Astrocyte (in vitro differentiated cells and primary cell): ENCODE data around the gene TNFRSF19. TPM values are rescaled to one million over a fixed set of nuclear protein-coding genes. Genes with fewer than 3 reads are reported as not detected.
A peak's percentile ranks its signal among the peaks of the same experiment; 100 is the strongest.

Experiments used
- DNase-seq: peaks from one replicate; pipeline ENCODE4 v3.0.0-alpha.2; 2010; ENCODE audit warnings: low read depth
- FAIRE-seq: peaks from 2 replicates; lab custom pipeline; 2011; peaks lifted over from hg19 to GRCh38; lab: Jason Lieb, UNC
- H2AFZ ChIP-seq: 2 replicates; pipeline ENCODE4 v1.6.0; 2012; ENCODE audit warnings: low read depth, low read length, inconsistent platforms
- H3K27ac ChIP-seq: 2 replicates; pipeline ENCODE4 v1.5.1; 2011; ENCODE audit warnings: low read depth, low read length, inconsistent platforms
- H3K27me3 ChIP-seq: 2 replicates; pipeline ENCODE4 v1.6.0; 2011; ENCODE audit warnings: low read length, inconsistent platforms; ENCODE audit not compliant: insufficient read depth
- H3K36me3 ChIP-seq: 2 replicates; pipeline ENCODE4 v1.5.1; 2011; ENCODE audit warnings: low read length, inconsistent platforms; ENCODE audit not compliant: insufficient read depth
- H3K4me1 ChIP-seq: 2 replicates; pipeline ENCODE4 v1.5.1; 2011; ENCODE audit warnings: low read length, inconsistent platforms; ENCODE audit not compliant: insufficient read depth
- H3K4me2 ChIP-seq: 2 replicates; pipeline ENCODE4 v1.6.0; 2012; ENCODE audit warnings: low read length, inconsistent platforms
- H3K4me3 ChIP-seq: 2 replicates; pipeline ENCODE4 v1.5.1; 2011; ENCODE audit warnings: low read depth, mild to moderate bottlenecking, low read length, inconsistent platforms; ENCODE audit not compliant: insufficient read depth
- H3K79me2 ChIP-seq: 2 replicates; pipeline ENCODE4 v1.6.0; 2012; ENCODE audit warnings: mild to moderate bottlenecking, low read length, inconsistent platforms; ENCODE audit not compliant: insufficient read depth
- H3K9ac ChIP-seq: 2 replicates; pipeline ENCODE4 v1.6.0; 2012; ENCODE audit warnings: mild to moderate bottlenecking, low read length, inconsistent platforms
- H3K9me3 ChIP-seq: 2 replicates; pipeline ENCODE4 v1.5.1; 2012; ENCODE audit warnings: low read depth, mild to moderate bottlenecking, low read length, inconsistent platforms; ENCODE audit not compliant: insufficient read depth
- H4K20me1 ChIP-seq: 2 replicates; pipeline ENCODE4 v1.6.0; 2012; ENCODE audit warnings: low read length, inconsistent platforms; ENCODE audit not compliant: insufficient read depth
- H3K27ac Mint-ChIP-seq: one replicate; pipeline ENCODE4 v1.8.0; 2021; ENCODE audit warnings: mild to moderate bottlenecking, mixed read lengths; ENCODE audit not compliant: unreplicated experiment
- H3K27me3 Mint-ChIP-seq: one replicate; pipeline ENCODE4 v1.8.0; 2021; ENCODE audit warnings: low read depth, mixed read lengths; ENCODE audit not compliant: unreplicated experiment
- H3K36me3 Mint-ChIP-seq: one replicate; pipeline ENCODE4 v1.8.0; 2021; ENCODE audit warnings: low read depth, mixed read lengths; ENCODE audit not compliant: unreplicated experiment
- H3K4me1 Mint-ChIP-seq: one replicate; pipeline ENCODE4 v1.8.0; 2021; ENCODE audit warnings: low read depth, mixed read lengths; ENCODE audit not compliant: unreplicated experiment
- H3K4me3 Mint-ChIP-seq: one replicate; pipeline ENCODE4 v1.8.0; 2021; ENCODE audit warnings: mild to moderate bottlenecking, moderate library complexity, mixed read lengths; ENCODE audit not compliant: unreplicated experiment
- H3K9me3 Mint-ChIP-seq: one replicate; pipeline ENCODE4 v1.8.0; 2021; ENCODE audit warnings: mild to moderate bottlenecking, mixed read lengths; ENCODE audit not compliant: unreplicated experiment
- CTCF ChIP-seq: IDR thresholded peaks from 2 replicates; pipeline ENCODE4 v1.5.1; 2011; ENCODE audit warnings: low read depth, mild to moderate bottlenecking, inconsistent platforms, low read length, moderate library complexity; ENCODE audit not compliant: insufficient read depth
- EZH2 ChIP-seq: IDR thresholded peaks from 2 replicates; pipeline ENCODE4 v1.6.1; 2012; ENCODE audit warnings: mild to moderate bottlenecking, low read length, inconsistent platforms; ENCODE audit not compliant: insufficient read depth
- total RNA-seq: library from RNA; stranded (reverse); gene quantifications from 2 replicates; pipeline ENCODE4 v1.2.1, GENCODE V29; 2021

TNFRSF19 gene
- total RNA-seq, 1 donor from 2014 or later: 27.8 TPM

GRCh38 chr13:23705583-23705982 is 135.4 kb downstream of the TNFRSF19 start:
- Histone ChIP-seq H3K36me3 (no peaks in the 10 kb centered on the region), H3K27ac (no peak overlapping the region), H4K20me1 (no peaks in the 10 kb centered on the region), H3K4me2 (peak overlapping the region; percentile 0), H3K27me3 (no peaks in the 10 kb centered on the region), H3K79me2 (no peaks in the 10 kb centered on the region), H3K4me1 (peaks cover 11% of the 10 kb centered on the region), H3K9ac (no peak overlapping the region), H3K9me3 (no peaks in the 10 kb centered on the region), H3K4me3 (no peak overlapping the region), H2AFZ (no peak overlapping the region)
- no peak overlapping the region for H3K4me3 Mint-ChIP-seq
- peaks cover 3% of the 10 kb centered on the region for H3K27me3 Mint-ChIP-seq
- H3K9me3 Mint-ChIP-seq: peaks cover 2% of the 10 kb centered on the region
- peaks cover 8% of the 10 kb centered on the region for H3K4me1 Mint-ChIP-seq
- TF ChIP-seq EZH2 (no peak), CTCF (no peak)
- no peaks in the 10 kb centered on the region for H3K36me3 Mint-ChIP-seq
- DNase-seq: no peak
- no peak overlapping the region for H3K27ac Mint-ChIP-seq
- no peak for FAIRE-seq

GRCh38 chr13:23707674-23708073 is 137.5 kb downstream of the TNFRSF19 start:
- DNase-seq (no peak), FAIRE-seq (no peak)
- no peaks in the 10 kb centered on the region for H3K9me3 Mint-ChIP-seq
- Histone ChIP-seq H3K36me3 (no peaks in the 10 kb centered on the region), H2AFZ (no peak overlapping the region), H4K20me1 (no peaks in the 10 kb centered on the region), H3K9ac (no peak overlapping the region), H3K27ac (no peak overlapping the region), H3K4me1 (peaks cover 4% of the 10 kb centered on the region), H3K4me3 (no peak overlapping the region), H3K4me2 (no peak overlapping the region), H3K79me2 (no peaks in the 10 kb centered on the region), H3K27me3 (no peaks in the 10 kb centered on the region), H3K9me3 (no peaks in the 10 kb centered on the region)
- H3K36me3 Mint-ChIP-seq: no peaks in the 10 kb centered on the region
- no peak overlapping the region for H3K27ac Mint-ChIP-seq
- no peak overlapping the region for H3K4me3 Mint-ChIP-seq
- peak; percentile 3 for TF ChIP-seq CTCF
- TF ChIP-seq EZH2: no peak
- H3K4me1 Mint-ChIP-seq: peaks cover 4% of the 10 kb centered on the region
- no peaks in the 10 kb centered on the region for H3K27me3 Mint-ChIP-seq

- H4K20me1 ChIP-seq: no peaks in the 10 kb centered on the region
- H3K27ac ChIP-seq: no peak overlapping the region
- H3K79me2 ChIP-seq: no peaks in the 10 kb centered on the region
- no peaks in the 10 kb centered on the region for H3K27me3 ChIP-seq
- H3K4me1 ChIP-seq: peaks cover 4% of the 10 kb centered on the region
- H3K4me2 ChIP-seq: no peak overlapping the region
- Mint-ChIP-seq H3K9me3 (no peaks in the 10 kb centered on the region), H3K4me1 (peaks cover 4% of the 10 kb centered on the region), H3K27me3 (no peaks in the 10 kb centered on the region), H3K27ac (no peak overlapping the region), H3K4me3 (no peak overlapping the region), H3K36me3 (no peaks in the 10 kb centered on the region)
- no peaks in the 10 kb centered on the region for H3K36me3 ChIP-seq
- TF ChIP-seq EZH2 (no peak), CTCF (no peak)
- H2AFZ ChIP-seq: no peak overlapping the region
- DNase-seq: no peak
- H3K4me3 ChIP-seq: no peak overlapping the region
- H3K9ac ChIP-seq: no peak overlapping the region
- no peak for FAIRE-seq
- H3K9me3 ChIP-seq: peaks cover 3% of the 10 kb centered on the region
Measured at GRCh38 chr13:23709536-23709935, 139.3 kb downstream of the TNFRSF19 start.
